ENCODE measurements around the gene HOXA7.

HOXA7 gene

GRCh38 chr7:27193335-27194001 is 37.0 kb upstream of the HOXA7 start:
- no peak for DNase-seq

- no peak for DNase-seq
Observed at GRCh38 chr7:27192546-27193334, 36.3 kb upstream of the HOXA7 start.

GRCh38 chr7:27191833-27192545 is 35.5 kb upstream of the HOXA7 start:
- DNase-seq: no peak

GRCh38 chr7:27191161-27191731 is 34.8 kb upstream of the HOXA7 start:
- no peak for DNase-seq

- no peak for DNase-seq
Observed at GRCh38 chr7:27189997-27190748, 33.7 kb upstream of the HOXA7 start.

GRCh38 chr7:27189295-27189996 is 33.0 kb upstream of the HOXA7 start:
- no peak for DNase-seq

- DNase-seq: no peak
Observed at GRCh38 chr7:27188386-27189294, 32.2 kb upstream of the HOXA7 start.

- DNase-seq: no peak
Observed at GRCh38 chr7:27187475-27188385, 31.3 kb upstream of the HOXA7 start.

GRCh38 chr7:27186668-27187474 is 30.4 kb upstream of the HOXA7 start:
- no peak for DNase-seq

- DNase-seq: no peak
Observed at GRCh38 chr7:27185854-27186667, 29.6 kb upstream of the HOXA7 start.

GRCh38 chr7:27185013-27185853 is 28.8 kb upstream of the HOXA7 start, which contains the start of gene HOXA11:
Gene HOXA11, minus strand, starts transcription at chr7:27185232. Its CDS starts 88 bp downstream, at chr7:27185144.
- no peak for DNase-seq

GRCh38 chr7:27184337-27185012 is 28.0 kb upstream of the HOXA7 start:
- no peak for DNase-seq

GRCh38 chr7:27183682-27184336 is 27.3 kb upstream of the HOXA7 start:
- no peak for DNase-seq

- no peak for DNase-seq
Observed at GRCh38 chr7:27182861-27183681, 26.6 kb upstream of the HOXA7 start.

All from effector CD8-positive, alpha-beta T cell (primary cell).